GM12801 (cell line): ENCODE results near the gene WIPF1.

Experiments used
- TF ChIP-seq, protein P1 (sequence below): IDR thresholded peaks from one replicate; pipeline ENCODE4 v1.5.1; 2011; ENCODE audit warnings: control low read depth; ENCODE audit not compliant: insufficient read length; ENCODE audit errors: extremely low read depth

Gene WIPF1

DNA sequence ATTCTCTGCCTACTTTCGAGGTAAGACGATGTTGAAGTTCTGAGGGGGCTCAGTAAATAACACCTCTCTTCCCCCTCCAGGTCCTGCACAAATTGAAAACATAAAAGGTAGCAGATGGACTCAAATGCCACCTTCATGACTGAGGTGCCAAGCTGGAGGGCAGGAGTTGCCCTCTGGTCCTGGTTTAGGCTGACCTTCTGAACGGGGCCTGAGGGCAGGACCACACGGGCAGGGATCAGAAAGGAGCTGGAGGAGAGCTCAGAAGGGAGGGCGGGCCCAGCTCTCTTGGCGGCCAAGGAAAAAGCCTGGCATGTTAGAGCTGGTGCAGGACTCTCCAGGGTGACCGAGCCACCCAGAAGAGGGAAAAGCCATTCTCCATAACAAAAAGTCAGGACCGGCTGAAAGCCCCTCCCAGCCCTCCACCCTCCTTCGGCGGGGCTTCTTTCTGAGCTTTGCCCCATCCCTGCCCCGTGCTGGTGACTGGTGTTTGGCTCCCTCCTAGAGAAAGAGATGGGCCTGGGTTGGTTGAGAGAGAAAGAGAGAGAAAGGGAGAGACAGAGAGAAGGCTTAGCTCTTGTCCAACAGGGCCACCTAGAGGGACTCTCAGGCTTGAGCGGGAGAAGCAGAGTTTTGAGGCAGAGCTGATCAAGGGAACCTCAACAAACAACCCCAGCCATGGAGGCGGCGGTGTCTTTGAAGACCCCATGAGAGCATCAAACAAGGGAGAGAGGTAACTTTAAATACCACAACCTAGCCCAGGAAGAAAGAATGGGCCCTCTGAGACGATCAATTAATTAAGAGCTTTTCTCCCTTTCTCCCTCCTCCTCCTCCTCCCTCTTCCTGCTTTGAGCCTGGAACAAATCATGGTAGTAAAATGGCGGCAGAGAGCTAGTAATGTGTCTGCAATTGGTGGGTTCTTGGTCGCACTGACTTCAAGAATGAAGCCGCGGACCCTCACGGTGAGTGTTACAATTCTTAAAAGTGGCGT, 50.8 kb downstream of the WIPF1 start:
- TF ChIP-seq, protein P1, sequence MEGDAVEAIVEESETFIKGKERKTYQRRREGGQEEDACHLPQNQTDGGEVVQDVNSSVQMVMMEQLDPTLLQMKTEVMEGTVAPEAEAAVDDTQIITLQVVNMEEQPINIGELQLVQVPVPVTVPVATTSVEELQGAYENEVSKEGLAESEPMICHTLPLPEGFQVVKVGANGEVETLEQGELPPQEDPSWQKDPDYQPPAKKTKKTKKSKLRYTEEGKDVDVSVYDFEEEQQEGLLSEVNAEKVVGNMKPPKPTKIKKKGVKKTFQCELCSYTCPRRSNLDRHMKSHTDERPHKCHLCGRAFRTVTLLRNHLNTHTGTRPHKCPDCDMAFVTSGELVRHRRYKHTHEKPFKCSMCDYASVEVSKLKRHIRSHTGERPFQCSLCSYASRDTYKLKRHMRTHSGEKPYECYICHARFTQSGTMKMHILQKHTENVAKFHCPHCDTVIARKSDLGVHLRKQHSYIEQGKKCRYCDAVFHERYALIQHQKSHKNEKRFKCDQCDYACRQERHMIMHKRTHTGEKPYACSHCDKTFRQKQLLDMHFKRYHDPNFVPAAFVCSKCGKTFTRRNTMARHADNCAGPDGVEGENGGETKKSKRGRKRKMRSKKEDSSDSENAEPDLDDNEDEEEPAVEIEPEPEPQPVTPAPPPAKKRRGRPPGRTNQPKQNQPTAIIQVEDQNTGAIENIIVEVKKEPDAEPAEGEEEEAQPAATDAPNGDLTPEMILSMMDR = no peak

DNA sequence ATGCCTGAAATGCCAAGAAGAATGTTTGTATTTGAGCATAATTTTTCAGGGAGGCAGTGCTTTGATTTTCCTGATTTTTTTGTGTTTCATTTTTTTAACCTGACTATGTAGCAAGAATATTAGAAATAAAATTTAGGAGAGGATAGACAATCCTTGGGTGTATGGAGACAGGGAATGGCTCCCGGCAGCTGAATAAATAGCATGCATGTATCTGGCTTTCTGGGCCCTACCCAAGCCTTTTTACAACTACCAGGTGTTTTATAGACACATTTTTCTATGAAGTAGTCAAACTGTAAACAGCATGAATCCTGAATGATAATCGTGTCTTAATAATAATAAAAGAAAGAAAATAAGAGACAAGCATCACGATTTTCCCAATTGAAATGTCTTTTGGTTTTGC, 52.4 kb downstream of the WIPF1 start:
- TF ChIP-seq, protein P1 = no peak

DNA sequence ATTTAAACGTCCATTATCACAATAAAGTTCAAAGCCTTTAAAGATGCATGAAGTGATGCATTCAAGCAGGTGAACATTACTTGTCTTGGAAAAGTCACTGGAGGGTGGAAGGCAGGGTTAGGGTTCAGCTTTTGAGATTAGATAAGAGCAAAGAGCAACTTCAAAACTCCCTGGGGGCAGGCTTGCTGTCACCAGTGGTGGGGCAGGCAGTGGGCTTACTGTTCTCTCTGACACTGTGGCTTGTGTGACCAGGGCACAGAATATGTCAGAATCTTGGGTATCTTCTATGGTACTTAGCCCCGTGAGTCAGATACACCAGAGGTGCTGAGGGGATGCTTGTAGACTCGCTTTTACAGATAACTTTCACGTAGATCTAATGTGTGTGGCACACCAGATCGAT, 52.8 kb downstream of the WIPF1 start:
- TF ChIP-seq, protein P1 = no peak

DNA sequence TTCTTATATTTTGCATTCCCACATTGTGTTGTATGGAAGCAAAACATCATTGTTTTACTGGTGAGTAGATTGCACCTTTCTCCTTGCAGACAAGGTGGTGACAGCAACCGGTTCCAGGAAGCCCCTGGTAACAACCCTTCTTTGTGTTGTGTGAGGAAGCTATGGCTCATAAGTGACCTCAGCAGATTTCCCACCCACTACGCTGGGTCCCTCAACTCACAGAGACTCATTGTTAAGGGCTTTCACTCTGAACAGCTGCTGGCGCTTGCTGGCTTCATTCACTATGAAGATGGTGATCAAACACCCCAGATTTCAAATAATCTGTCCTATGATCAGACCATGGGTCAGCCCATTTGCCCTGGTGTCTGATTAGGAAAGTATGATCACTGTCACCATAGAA, 53.4 kb downstream of the WIPF1 start:
- TF ChIP-seq, protein P1 = no peak

DNA sequence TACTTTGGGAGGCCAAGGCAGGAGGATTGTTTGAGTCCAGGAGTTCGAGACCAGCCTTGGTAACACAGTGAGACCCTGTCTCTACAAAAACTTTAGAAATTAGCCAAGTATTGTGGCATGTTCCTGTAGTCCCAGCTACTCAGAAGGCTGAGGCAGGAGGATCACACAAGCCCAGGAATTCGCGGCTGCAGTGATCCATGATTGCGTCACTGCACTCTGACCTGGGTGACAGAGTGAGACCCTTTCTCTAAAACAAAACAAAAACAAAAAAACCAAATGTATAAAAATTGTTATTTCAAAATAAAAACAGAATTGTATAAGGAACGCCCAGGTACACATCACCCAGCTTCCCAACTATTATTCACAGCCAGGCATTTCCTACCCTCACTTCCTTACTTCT, 56.7 kb downstream of the WIPF1 start:
- TF ChIP-seq, protein P1 = no peak

DNA sequence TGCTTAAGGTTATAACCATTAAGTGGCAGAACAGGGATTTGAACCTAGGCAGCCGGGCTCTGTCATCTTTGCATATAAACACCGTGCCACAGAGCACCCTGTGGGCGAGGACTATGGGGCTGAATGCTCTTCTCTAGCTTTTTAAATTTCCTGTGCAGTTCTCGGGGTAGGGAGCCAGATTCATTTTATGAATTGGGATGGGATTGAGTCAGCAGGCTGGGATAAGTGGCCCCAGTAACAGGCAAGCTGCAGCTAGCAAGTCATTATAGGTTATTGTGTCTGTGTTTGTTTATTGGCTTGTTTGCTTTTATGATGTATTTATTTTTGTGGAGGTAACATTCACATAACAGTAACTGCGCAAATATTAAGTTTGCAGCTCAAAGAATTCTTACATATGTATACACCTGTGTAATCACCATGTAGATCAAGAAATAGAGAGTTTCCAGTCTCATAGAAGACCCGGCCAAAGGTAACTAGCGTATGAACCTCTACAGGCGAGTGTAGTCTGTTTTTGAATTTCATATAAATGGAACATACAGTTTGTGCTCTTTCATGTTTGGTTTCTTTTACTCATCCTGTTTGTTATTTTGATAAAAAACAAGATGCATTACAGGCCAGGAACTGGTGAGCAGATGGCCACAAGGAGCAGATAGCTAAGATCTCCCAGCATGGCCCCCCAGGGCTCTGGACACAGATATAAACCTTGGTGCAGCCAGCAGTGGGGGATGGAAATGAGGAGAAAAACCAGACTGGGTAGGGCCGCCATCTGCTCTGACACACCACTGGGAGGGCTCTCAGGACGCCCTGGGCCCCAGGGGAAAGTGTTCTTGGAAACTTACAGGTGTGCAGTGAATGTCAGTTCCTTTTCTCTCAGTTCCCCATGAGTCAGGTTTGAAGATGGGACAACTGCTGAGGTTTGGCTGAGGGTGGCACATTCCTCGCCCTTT, 61.6 kb downstream of the WIPF1 start:
- TF ChIP-seq, protein P1 = no peak

DNA sequence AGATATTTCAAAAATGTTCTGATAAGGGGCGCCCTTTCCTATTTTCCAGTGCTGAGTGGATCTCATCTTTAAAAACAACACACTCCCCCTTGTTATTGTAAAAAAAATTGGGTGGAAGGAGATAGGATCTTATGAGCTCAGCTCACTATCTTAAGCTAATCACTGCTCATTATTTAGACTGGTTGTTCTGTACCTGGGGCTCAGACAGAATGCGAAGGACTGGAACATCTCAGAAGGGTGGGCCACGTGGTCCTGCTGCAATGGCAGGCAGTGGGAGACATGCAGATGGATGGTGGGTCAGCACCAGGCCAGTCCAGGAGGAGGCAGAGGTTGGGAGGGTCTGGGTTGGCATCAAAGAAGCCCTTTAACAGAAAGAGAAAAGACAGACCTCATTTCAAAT, 62.5 kb downstream of the WIPF1 start:
- TF ChIP-seq, protein P1 = no peak
